ENCODE data around the gene SLC39A11. TPM values are rescaled to one million over a fixed set of nuclear protein-coding genes. Genes with fewer than 3 reads are reported as not detected.

Gene SLC39A11
- total and polyA plus RNA-seq, 2 of the 13 experiments (the other 11 are each of a cell fraction or from before 2014, with no cell fraction given) = 17.2 to 31.5 TPM

GRCh38 chr17:72661116-72661944 lies 431.2 kb downstream of the SLC39A11 start (continued):
- no peak for TF ChIP-seq RNF219 (CRISPR knock-in tag; IDR thresholded peaks at IDR 0.05)
- TF ChIP-seq RERE (CRISPR knock-in tag; IDR thresholded peaks at IDR 0.05; ENCODE audit: low read depth) = peak; percentile 66
- no peak for TF ChIP-seq ZNF615 (CRISPR knock-in tag; IDR thresholded peaks at IDR 0.05; ENCODE audit: borderline replicate concordance)
- TF ChIP-seq SMAD3 (CRISPR knock-in tag; IDR thresholded peaks at IDR 0.05) = no peak
- TF ChIP-seq ZNF274 (CRISPR knock-in tag; IDR thresholded peaks at IDR 0.05) = no peak; the same call in 1 of the 2 replicates
- TF ChIP-seq RAD21 (CRISPR knock-in tag; IDR thresholded peaks at IDR 0.05) = peak; percentile 46; the same call in 1 of the 2 replicates
- no peak for TF ChIP-seq CSRNP2 (CRISPR knock-in tag; conservative IDR thresholded peaks at IDR 0.05; ENCODE audit: low read depth)
- TF ChIP-seq ZNF740 (CRISPR knock-in tag; IDR thresholded peaks at IDR 0.05) = no peak
- no peak for TF ChIP-seq CENPT (CRISPR knock-in tag; IDR thresholded peaks at IDR 0.05; ENCODE audit: low read depth)
- no peak for TF ChIP-seq REXO4 (CRISPR knock-in tag; IDR thresholded peaks at IDR 0.05; ENCODE audit: borderline replicate concordance)
- no peak for TF ChIP-seq SMAD1 (CRISPR knock-in tag; IDR thresholded peaks at IDR 0.05; ENCODE audit: borderline replicate concordance, low read depth)
- TF ChIP-seq TCF12 (IDR thresholded peaks at IDR 0.05) = no peak
- TF ChIP-seq TCF12 (CRISPR knock-in tag; IDR thresholded peaks at IDR 0.05) = no peak
- peak; percentile 18; the same call in 1 of the 2 replicates for TF ChIP-seq SMC3 (IDR thresholded peaks at IDR 0.05; ENCODE audit: low read length)
- no peak for TF ChIP-seq PRDM4 (CRISPR knock-in tag; IDR thresholded peaks at IDR 0.05; ENCODE audit: borderline replicate concordance)
- TF ChIP-seq JUN (CRISPR knock-in tag; IDR thresholded peaks at IDR 0.05) = peak; percentile 98

Data from HepG2 (cell line).